ENCODE measurements around the gene MARCKS.

GRCh38 chr6:113821445-113821844, 35.7 kb upstream of the MARCKS start:
- TF ChIP-seq, protein P1, sequence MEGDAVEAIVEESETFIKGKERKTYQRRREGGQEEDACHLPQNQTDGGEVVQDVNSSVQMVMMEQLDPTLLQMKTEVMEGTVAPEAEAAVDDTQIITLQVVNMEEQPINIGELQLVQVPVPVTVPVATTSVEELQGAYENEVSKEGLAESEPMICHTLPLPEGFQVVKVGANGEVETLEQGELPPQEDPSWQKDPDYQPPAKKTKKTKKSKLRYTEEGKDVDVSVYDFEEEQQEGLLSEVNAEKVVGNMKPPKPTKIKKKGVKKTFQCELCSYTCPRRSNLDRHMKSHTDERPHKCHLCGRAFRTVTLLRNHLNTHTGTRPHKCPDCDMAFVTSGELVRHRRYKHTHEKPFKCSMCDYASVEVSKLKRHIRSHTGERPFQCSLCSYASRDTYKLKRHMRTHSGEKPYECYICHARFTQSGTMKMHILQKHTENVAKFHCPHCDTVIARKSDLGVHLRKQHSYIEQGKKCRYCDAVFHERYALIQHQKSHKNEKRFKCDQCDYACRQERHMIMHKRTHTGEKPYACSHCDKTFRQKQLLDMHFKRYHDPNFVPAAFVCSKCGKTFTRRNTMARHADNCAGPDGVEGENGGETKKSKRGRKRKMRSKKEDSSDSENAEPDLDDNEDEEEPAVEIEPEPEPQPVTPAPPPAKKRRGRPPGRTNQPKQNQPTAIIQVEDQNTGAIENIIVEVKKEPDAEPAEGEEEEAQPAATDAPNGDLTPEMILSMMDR (IDR thresholded peaks at IDR 0.05) = no peak
- TF ChIP-seq EP300 (IDR thresholded peaks at IDR 0.05) (no peak), POLR2A (IDR thresholded peaks at IDR 0.05) (no peak)
